ENCODE measurements around the gene TMPRSS9. TPM values are rescaled to one million over a fixed set of nuclear protein-coding genes. Genes with fewer than 3 reads are reported as not detected.

The TMPRSS9 gene
- total and polyA plus RNA-seq, 4 donors = 0.05 to 0.37 (median 0.09) TPM; not detected in 1

- H3K27ac ChIP-seq (ENCODE audit: low read depth in 1 of 2, low read length in 1 of 2) = no peak overlapping the region
- H3K4me1 ChIP-seq (ENCODE audit: control insufficient read depth in 5 of 5, insufficient read depth in 5 of 5, low read length in 5 of 5) = peaks cover 0 to 37% (median 18%) of the 10 kb centered on the region in 5 donors
Observed at GRCh38 chr19:2329501-2329916, 30.6 kb upstream of the TMPRSS9 start.

DNA sequence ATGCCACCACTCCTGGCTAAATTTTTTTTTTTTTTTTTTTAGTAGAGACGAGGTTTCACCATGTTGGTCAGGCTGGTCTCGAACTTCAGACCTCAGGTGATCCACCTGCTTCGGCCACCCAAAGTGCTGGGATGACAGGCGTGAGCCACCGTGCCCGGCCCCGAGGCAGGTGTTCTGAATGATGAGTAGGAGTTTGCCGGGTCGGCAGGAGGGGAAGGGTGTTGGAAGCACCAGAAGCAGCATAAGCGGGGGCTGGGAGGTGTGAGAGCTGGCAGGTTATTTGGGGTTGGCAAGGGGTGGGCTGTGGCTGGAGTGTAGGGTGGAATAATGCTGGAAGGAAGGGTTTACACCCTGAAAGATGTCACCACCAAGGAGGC lies 29.8 kb upstream of the TMPRSS9 start:
- Histone ChIP-seq H3K9me3 (ENCODE audit: control insufficient read depth in 4 of 4, insufficient read depth in 3 of 4, low read length in 3 of 4) (no peaks in the 10 kb centered on the region), H3K4me3 (no peak overlapping the region), H3K27me3 (ENCODE audit: control insufficient read depth in 3 of 3, insufficient read depth in 3 of 3, low read length in 2 of 3) (no peaks in the 10 kb centered on the region), H3K9ac (ENCODE audit: insufficient read depth in 1 of 2, low read length in 2 of 2) (no peak overlapping the region), H3K36me3 (ENCODE audit: control insufficient read depth in 4 of 4, insufficient read depth in 4 of 4, low read length in 4 of 4) (peaks cover 0 to 3% (median 1%) of the 10 kb centered on the region in 4 donors), H3K4me1 (ENCODE audit: control insufficient read depth in 5 of 5, insufficient read depth in 5 of 5, low read length in 5 of 5) (peaks cover 0 to 37% (median 18%) of the 10 kb centered on the region in 5 donors), H3K27ac (ENCODE audit: low read depth in 1 of 2, low read length in 1 of 2) (no peak overlapping the region)
- WGBS, 2 donors = 81 to 86% methylated on average over 10 of the region's 10 CpGs
- no peak for ATAC-seq (ENCODE audit: insufficient read depth, low FRiP score)
- TF ChIP-seq CTCF (IDR thresholded peaks at IDR 0.05; ENCODE audit: control extremely low read depth, extremely low read depth) = no peak
- DNase-seq = no peak

More at GRCh38 chr19:2329501-2329916, 30.6 kb upstream of the TMPRSS9 start:
- Histone ChIP-seq H3K9me3 (ENCODE audit: control insufficient read depth in 4 of 4, insufficient read depth in 3 of 4, low read length in 3 of 4) (no peaks in the 10 kb centered on the region), H3K36me3 (ENCODE audit: control insufficient read depth in 4 of 4, insufficient read depth in 4 of 4, low read length in 4 of 4) (peaks cover 0 to 7% (median 5%) of the 10 kb centered on the region in 4 donors), H3K27me3 (ENCODE audit: control insufficient read depth in 3 of 3, insufficient read depth in 3 of 3, low read length in 2 of 3) (no peaks in the 10 kb centered on the region), H3K4me3 (no peak overlapping the region), H3K9ac (ENCODE audit: insufficient read depth in 1 of 2, low read length in 2 of 2) (peak overlapping the region; percentile 37 to 46)
- no peak for DNase-seq
- no peak for TF ChIP-seq CTCF (IDR thresholded peaks at IDR 0.05; ENCODE audit: control extremely low read depth, extremely low read depth)
- no peak for ATAC-seq (ENCODE audit: insufficient read depth, low FRiP score)
- WGBS, 2 donors = 65 to 73% methylated on average over 13 of the region's 13 CpGs

DNA sequence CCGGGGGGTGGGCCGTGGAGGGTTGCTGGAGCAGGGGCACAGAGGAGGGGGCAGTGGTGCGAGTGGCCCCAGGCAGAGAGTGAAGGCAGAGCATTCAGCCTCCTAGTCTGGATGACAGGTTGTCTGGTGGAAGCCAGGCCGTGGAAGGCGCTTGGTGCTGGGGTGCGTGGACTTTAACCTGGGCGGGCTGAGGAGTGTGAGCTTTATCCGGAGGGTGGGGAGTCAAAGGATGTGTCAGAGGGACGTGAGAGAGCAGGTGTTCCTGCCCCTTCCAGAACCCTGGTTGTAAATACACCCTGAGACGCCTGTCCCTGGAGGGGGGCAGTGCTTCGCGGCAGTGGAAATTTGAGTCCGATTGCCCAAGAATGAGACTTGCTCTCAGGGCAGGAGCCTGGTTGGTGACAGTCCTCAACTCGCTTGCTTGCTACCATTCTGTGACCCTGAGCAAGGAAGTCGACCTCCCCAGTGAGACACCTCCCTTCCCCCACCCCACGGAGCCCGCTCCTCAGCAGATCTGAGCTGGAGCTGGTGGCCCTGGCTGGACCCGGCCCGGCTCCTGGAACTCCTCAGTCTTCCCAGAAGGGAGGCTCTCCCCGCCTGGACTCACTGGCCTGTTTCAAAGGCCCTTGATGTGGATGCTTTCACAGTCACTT lies 29.3 kb upstream of the TMPRSS9 start:
- no peak for TF ChIP-seq CTCF (IDR thresholded peaks at IDR 0.05; ENCODE audit: control extremely low read depth, extremely low read depth)
- Histone ChIP-seq H3K4me1 (ENCODE audit: control insufficient read depth in 5 of 5, insufficient read depth in 5 of 5, low read length in 5 of 5) (peaks cover 0 to 37% (median 18%) of the 10 kb centered on the region in 5 donors), H3K9ac (ENCODE audit: insufficient read depth in 1 of 2, low read length in 2 of 2) (no peak overlapping the region), H3K9me3 (ENCODE audit: control insufficient read depth in 4 of 4, insufficient read depth in 3 of 4, low read length in 3 of 4) (no peaks in the 10 kb centered on the region), H3K36me3 (ENCODE audit: control insufficient read depth in 4 of 4, insufficient read depth in 4 of 4, low read length in 4 of 4) (peaks cover 0 to 3% (median 0%) of the 10 kb centered on the region in 4 donors), H3K27ac (ENCODE audit: low read depth in 1 of 2, low read length in 1 of 2) (no peak overlapping the region), H3K27me3 (ENCODE audit: control insufficient read depth in 3 of 3, insufficient read depth in 3 of 3, low read length in 2 of 3) (no peaks in the 10 kb centered on the region), H3K4me3 (no peak overlapping the region)
- ATAC-seq (ENCODE audit: insufficient read depth, low FRiP score) (no peak), DNase-seq (no peak)
- 62 to 76% methylated on average over 20 of the region's 20 CpGs for WGBS, 2 donors
